ENCODE measurements around the gene APBA2.

APBA2 gene

DNA sequence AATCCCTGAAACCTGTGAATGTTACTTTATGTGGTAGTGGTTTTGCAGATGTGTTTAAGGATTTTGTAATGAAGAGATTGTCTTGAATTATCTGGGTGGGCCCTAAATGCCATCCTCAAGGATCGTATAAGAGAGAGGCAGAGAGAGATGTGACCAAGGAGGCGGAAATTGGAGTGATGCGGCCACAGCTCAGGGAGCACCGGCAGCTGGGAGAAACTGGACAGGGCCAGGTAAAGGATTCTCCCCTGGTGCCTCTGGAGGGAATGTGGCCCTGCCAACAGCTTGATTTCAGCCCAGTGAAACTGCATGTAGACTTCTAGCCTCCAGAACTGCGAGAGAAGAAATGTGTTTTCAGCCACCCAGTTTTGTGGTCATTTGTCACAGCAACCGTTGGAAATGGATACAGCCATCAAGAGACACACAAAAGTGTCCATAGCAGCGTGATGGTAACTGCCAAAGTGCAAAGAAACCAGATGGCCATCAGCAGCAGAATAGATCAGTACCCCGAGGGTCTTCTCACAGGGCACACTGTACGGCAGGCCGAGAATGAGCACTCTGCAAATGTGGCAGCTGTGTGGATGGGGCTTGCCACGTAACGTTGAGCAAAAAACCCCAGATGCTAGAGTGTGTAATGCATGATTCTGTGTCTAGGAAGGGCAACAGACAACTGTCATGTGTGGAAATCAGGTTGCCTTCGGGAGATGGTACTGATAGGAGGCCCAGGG lies 12.2 kb downstream of the APBA2 start:
- DNase-seq, result no peak

DNA sequence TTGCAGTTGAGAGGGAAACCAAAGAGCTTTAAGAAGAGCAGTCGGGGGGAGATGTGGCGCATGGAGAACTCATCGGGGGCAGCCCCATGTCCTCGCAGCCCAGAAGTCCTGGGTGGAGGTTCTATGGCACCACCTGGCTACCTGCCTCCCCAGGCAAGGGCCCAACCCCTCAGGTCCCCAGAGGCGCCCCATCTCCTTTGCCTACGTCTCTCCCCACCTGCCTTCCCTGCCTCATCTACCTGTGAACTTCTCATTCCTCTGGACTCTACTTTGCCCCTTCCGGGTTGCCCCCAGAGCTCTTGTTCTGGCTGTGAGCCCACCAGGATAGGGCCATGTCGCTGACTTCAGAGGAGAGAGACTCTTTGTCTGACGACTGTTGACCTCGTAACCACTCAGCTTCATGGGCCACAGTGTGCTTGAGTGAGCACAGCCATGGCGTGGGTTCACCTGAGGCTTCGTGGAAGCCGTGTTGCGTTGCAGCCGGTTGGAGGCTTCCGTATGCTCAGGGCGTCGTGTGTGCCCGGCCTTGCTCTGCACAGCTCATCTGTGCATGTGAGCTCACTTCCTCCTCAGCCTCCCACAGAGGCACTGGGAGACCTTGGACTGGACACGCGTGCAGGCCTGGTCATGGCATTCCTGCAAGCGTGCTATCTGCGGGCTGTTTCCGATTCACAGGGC lies 13.4 kb downstream of the APBA2 start:
- no peak for DNase-seq

DNA sequence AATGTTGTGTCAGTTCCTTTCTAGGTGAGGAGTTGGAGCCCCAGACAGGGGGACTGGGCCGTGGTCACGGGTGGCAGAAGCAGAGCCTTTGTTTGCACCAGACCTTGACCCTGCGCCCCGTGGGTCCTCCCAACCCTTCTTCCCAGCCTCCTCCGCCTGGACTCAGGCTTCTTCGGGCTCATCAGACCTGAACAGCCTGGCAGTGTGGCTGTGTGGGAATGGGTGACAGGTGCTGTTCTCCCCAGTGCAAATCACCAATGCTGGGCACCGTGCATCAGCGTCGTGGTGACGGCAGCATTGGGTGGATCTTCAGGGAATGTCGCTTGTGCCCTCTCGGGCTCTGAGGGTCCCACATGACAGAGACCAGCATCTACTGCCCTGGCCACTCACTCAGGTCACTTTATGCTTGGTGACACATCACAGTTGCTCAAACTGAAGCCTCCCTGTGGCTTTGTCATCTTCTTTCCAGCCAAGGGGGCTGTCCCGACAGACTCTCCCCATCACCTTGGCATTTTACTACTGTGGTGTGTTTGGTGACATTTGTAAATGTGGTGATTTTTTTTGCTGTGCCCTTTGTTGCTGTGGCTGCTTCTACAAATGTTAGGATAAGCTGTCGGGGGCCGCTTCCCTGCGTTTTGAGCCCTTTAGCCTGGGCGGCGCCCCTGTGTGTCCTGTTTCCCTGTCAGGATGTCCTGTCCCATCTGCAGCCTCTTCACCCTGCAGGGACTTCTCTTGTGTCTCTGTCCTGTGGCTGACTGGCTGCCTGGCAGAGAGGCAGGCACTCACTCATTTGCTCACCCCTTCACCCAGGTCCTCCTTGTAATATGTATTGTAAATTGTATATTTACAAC lies 14.5 kb downstream of the APBA2 start:
- DNase-seq, result no peak

DNA sequence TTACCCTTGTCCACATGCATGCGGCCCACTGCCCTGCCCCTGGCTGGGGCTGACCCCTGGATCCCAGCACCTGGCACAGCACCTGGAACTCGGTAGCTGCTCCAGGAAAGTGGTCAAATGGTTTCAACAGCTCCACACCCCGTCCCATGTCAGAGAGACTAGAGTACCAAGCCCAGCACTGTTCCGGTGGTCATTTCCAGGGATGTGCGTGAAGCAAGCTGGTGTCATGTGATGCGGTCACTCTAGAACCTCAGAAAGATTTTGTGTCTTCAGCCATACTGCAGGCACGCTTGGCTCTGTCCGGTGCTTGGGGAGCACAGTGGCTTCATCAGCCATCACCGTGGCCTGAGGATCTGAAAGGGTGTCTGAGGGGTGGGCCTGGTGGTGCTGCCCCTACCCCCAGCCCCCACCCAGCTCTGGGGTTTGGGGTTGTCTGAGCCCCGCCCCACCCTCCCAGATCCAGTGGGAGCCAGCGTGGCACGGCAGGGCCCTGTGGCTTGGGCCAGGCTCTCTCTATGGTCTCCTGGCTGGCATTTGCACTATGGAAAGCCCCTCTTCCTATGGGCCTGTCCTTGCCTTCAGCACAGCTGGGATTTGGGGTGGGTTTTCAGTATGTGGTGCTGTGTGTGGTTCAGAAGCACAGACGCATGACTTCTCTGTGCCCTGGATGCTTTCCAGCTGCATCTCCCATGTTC lies 15.3 kb downstream of the APBA2 start:
- DNase-seq, result no peak

DNA sequence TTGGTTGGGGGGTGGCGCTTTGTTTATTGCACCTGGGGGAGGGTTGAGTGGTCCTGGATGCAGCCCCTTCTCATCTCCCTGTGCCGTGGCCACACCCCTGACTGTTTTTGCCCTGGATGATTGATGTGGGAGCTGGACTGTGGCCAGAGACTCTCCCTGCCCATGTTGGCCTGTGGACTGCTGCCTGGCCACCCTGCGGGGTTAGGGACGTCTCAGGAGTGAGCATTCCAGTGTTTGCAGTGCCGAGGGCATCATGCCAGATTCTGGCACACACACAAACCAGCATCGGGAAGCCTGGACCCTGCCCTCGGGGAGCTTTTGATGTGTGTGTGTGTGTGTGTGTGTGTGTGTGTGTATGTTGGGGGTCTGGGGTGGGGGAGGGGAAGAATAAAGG lies 15.8 kb downstream of the APBA2 start:
- DNase-seq, result no peak

DNA sequence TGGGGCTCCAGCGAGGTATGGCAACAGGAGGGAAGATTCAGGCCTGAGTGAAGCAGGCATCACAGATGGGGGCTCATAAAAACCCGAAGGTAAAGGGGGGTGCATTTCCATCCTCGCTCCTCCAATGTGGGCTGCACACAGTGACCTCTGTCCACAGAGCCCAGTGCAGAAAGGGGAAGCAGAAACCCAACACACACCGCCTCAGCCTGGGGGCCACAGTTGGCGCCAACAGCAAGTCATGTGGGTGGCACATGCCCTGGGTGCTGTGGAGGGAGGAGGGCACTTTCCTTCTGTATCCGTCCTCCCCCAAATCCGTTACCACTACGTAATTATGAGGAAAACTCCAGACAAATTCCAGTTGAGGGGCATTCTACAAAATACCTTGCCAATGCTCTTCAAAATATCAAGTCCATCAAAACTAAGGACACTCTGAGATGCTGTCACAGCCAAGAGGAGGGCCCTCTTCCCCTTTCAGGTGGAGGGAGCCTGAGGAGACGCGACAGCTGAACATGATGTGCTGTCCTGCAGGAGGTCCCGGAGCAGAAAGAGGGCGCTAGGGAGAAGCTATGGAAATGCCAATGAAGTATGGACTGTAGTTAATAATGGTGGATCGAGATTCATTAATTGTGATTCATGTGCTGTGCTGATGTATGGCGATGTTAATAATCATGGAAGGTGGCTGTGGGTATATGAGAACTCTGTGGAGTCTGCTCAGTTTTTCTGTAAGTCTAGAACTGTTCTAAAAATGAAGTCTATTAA lies 16.4 kb downstream of the APBA2 start:
- DNase-seq, result no peak

DNA sequence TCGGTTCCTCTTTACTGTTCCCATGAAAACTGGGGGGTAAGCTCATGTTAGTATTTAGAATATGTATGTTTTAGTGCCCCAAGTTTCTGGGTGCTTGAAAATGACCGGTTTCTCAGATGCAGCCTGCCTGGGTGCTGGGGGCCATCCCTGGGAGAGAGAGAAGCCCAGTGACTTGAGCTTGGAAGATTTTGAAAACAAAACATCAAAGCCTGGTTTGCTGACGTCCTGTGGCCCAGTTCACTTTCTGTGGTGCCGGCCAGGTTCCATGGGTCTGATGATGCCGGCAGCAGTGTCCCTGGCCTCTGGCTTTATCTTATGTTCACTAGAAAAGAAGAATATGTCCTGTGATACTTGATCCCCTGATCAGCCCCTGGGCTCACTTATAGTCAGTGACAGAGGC lies 17.1 kb downstream of the APBA2 start:
- no peak for DNase-seq

DNA sequence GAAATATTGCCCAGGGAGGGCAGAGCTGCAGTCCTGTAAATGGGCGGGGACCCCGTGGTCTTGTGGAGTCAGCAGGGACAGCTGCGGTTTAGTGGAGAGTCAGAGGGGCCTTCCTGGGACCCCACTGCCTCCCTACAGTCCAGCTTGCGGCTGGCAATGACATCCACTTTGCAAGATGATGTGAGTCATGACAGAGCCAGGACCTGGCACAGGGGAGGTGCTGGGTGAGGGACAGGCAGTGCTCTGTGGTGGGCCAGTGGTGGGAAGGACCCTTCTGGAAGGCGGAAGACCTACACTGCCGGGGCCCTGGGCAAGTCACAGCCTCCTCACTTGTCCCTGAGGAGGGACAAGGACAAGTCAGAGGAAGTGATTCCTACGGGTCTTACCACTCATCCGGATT lies 17.8 kb downstream of the APBA2 start:
- DNase-seq, result no peak

DNA sequence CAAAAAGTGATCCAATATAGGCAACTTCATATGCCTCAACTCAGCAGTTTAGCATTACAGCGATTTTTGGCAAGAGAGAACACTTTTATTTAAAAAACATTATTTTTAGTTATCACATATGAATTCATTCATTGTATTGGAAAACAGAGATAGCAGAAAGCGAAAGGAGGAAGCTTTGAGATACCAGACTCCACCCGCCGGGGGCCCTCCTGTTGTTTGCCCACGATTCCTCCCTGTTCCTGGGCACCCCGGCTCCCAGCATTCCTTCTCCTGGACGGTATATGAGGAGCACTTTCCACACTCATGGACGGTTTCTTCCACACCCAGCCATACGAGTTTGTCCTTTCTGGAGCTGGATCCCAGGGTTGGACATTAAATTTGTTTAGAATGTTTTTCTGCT lies 18.2 kb downstream of the APBA2 start:
- DNase-seq, result no peak

DNA sequence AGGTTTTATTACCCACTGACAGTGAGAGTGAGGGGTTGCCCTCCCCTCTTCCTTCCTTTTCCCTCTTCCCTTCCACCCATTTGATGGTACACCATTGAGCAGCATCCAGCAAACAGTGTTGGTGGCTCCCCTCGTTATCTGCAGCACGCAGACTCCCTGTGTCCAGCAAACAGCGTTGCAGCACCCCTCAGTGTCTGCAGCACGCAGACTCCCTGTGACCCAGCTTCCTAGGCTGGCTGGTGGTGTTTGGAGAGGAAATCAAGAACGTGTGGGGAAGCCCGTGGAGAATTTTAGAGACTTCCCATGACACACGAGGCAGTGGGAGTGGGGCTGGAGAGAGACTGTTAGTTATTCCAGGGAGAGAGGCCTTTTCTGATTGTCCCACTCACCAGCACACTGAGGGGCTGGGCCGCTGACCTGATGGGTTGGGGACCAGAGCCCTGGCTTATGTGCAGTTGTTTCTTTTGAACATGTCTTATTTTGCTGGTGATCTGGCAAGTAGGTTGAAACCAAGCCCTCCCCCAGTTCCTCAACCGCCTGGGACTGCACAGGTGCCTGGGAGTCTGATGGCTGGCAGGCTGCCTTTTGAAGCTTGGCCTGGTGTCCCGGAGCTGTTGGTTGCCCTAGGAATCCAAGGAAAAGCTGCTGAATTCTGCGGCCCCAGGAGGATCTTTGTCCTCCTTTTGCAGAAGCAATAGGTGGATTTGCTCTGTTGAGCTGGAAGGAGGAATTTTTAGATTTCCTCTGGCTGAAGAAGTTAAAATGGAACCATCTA lies 19.0 kb downstream of the APBA2 start:
- DNase-seq, result no peak

DNA sequence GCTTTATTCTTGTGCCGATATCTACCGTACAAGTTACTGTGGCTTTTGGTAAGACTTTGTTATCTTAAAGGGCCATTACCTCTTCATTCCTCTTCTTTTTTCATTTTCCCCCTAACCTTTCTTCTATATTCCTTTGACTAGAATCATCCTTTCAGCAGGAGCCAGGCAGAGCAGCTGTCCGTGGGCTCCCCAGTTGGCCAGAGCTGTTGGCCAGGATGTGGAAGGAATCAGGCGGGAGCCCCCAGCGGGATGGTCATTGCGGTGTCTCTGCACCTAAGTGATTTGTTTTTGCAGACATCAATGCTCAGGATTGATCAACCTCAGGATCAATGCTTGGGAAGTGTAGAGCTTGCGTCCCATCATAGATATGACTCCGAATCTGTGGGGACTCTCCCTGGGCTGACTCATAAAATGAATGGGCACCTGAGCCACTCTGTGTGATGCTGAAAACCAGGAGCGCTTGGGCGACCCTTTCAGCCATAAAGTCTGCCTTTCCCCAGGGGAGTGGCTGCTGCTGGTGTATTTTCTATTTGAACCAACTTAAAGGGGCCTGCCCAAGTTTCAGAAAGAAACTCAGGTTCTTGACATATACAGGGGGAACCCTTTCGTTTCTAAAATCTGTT lies 21.7 kb downstream of the APBA2 start:
- no peak for DNase-seq

DNA sequence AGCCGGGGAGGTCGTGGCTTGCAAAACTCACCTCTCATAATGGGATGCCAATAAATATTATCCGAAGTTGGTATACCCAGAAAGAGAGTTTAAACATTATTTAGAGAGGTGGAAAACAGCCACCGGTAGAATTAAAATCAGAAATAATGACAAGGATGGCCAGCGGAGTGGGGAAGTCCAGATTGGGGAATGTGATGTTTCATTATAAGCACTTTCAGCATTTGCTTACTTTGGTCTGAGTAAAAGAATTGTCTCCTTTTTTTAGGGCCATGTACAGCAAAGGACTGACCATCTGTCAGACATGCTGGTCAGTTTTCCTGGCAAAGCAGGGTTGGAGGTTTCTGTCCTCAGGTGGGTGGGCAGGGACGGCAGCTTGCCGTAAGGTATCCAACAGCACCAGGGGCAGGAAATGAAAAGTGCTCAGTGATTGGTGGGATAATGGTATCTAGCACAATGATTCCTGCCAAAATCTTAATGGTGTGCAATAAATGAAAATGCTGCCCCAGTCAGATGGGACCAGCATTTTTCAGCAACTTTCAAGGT lies 24.3 kb downstream of the APBA2 start:
- no peak for DNase-seq

DNA sequence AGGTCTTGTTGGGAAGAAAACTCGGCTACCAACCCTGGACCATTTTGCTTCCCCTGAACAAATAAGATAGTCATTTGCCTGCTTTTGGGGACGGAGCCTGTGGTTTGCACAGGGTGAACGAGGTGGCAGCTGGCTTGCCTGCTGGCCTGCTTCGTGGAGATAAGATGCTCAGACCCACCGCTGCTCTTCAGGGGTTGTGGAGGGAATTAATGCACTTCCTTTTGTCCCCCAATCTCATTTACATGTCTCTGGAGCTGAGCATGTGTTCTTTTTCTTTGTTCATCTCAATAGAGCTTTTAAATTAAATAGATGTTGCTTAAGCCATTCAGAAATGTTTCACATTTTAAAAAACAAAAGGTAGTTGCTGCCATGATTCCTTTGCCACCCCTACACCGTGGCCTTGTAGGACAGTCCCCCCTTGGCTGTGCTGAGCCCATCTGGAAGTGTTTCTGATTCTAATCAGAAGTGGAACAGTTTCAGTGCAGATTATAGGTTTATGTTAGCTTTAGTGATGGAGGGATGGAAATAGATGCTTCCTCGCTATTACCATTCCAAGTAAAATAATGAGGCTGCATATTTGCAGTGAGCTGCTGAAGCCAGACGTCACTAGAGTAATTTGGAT lies 25.6 kb downstream of the APBA2 start:
- no peak for DNase-seq

DNA sequence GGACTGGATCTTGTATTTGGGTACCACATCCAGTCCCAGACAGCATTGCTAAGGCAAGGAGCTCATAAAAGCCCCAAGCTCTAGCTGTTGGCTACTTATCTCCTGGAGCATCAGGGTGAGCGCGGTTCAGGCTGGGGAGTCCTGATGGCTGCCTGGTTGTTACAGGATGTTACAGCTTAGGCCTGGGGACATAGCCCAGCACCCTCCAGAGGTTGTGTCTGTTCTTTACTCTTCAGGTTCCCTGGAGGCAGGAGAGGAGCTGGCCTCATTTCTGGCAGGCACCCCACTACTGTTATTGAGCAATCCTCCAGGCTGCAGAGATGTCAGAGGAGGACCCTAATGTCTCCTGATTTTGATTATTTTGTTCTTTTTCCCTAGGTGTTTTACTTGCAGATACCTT lies 26.6 kb downstream of the APBA2 start:
- DNase-seq, result no peak

DNA sequence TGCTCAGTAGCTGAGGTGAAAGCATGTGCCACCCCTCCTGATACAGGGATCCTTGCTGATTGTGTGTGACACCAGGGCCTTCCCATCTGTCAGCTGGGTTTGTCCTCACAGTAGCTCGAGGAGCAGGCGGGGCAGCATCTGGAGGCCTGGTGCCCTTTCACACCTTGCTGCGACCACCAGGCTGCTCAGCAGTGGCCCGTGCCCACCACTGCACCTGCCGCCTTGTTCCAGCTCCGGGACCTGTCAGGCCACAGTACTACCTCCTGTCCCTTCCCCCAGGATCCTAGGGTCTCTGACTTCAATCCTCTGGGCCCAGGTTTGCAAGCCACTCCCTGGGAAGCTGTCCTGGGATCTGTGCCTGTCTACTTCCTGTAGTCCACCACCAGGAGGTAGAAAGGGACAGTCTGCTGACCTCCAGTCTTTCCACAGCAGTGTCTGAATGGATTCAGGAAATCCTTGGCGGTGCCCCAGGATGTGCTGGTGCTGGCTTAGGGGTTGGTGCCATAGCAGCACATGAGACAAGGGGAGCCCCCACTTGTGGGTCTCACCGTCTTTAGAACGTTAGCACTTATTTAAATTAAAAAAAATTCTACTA lies 27.5 kb downstream of the APBA2 start:
- no peak for DNase-seq

DNA sequence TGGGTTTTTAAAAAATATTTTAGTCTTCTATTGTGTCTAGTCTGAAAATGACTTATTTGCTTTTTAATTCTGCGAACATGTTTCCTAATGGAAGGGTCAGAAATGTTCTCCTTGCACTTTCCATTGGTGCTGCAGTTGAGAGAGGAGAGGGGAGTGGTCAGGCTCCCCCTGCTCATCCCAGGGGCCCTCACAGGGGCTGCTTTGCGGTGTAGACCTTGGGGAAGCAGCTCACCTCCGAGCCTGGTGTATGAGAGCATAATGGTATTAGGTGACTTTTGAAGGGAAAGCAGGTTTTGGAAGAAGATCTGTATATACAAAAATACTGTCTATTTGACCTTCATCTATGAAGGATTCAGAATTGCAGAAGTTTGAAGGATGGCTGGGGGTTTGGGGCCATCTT lies 28.3 kb downstream of the APBA2 start:
- DNase-seq, result no peak

DNA sequence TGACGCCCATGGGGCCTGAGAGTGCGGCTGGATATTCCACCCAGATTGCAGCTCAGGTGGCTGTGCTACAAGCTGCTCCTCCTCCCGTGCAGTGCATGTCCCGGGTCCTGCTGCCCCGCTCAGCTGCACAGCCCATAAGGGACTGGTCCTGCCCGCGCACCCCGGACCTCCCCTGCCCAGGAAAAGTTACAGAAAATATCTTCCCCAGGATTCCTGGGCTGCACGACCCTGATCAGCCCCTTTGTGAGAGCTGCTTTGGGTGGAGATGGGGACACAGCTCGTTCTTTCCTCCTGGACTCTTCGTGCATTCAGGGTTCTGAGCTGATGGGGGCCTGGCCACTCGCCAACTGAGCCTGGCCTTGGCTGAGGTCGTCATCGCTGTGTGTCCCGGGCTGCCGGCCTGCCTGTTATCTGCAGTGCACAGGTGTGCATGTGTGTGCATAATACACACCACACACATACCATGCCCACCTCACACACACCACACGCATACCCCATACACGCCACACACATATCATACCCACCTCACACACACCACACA lies 28.8 kb downstream of the APBA2 start:
- DNase-seq, result no peak

DNA sequence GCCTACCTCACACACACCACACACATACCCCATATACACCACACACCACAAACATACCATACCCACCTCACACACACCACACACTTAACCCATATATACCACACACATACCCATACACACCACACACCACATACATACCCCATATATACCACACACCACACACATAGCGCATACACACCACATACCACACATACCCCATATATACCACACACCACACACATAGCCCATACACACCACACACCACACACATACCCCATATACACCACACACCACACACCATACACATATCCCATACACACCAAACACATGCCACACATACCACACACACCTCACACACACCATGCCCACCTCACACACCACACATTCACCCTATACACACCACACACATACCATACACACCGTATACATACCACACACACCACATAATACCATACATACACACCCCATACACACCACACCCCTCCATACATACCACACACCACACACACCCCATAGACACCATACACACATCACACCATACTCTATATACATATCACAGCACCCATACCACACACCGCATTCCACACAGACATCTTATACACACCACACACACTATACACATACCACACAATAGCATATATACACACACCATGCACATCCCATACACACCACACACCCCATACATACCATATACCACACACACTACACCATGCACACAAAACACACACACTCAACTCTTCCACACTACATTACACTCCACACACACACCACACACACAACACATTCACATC lies 29.5 kb downstream of the APBA2 start:
- no peak for DNase-seq

DNA sequence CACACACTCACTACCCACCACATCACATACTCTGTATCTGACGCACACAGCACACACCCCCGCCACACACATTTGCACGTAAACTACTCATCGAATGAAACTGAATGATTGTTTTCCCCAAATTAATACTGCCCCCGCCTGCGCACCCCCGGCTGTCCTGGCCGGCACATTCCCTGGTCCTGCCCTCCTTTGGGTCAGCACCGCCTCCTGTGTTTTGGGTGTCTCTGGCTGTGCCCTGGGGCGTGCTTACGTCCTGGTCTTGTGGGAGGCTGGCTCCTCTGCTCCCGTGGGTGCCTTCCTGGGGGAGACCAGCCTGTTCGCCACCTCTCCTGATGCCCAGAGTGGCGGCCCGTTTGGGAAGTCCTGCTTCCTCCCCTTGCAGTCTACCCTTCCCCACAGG lies 30.2 kb downstream of the APBA2 start:
- DNase-seq, result no peak

Measured in NCI-H2029 treated with DMSO at 0.1 percent for 48 hours (cell line).